ENCODE measurements around the gene TEAD4.

- TF ChIP-seq CTCF (conservative IDR thresholded peaks at IDR 0.05; ENCODE audit: low read depth, low read length) (no peak), EZH2 (IDR thresholded peaks at IDR 0.05; ENCODE audit: borderline replicate concordance, low read depth, low read length, poor library complexity, severe bottlenecking) (no peak)
Observed at GRCh38 chr12:3055026-3055703, 96.0 kb downstream of the TEAD4 start.

All from A673 (cell line).